HL-60 (cell line): ENCODE data around the gene LYVE1.

Source experiments
- CTCF ChIP-seq: IDR thresholded peaks from one replicate; pipeline ENCODE4 v1.5.1; 2011; ENCODE audit warnings: low read length, control low read depth, inconsistent platforms; ENCODE audit not compliant: insufficient read depth
- GABPA ChIP-seq: IDR thresholded peaks from 2 replicates; pipeline ENCODE4 v1.6.1; 2012; ENCODE audit warnings: low read depth
- POLR2AphosphoS5 ChIP-seq: IDR thresholded peaks from 2 replicates; pipeline ENCODE4 v1.6.1; 2012; ENCODE audit warnings: low read depth
- REST ChIP-seq: IDR thresholded peaks from 2 replicates; pipeline ENCODE4 v1.6.1; 2012; ENCODE audit warnings: low read depth; ENCODE audit not compliant: insufficient replicate concordance
- SPI1 ChIP-seq: IDR thresholded peaks from 2 replicates; pipeline ENCODE4 v1.6.1; 2012; ENCODE audit warnings: low read depth, mild to moderate bottlenecking, borderline replicate concordance

- TF ChIP-seq CTCF (no peak), GABPA (no peak), POLR2AphosphoS5 (no peak), SPI1 (no peak), REST (no peak)
Observed at GRCh38 chr11:10609636-10610035, 41.2 kb upstream of the LYVE1 start.
